ENCODE measurements around the gene NECAP2.

DNA sequence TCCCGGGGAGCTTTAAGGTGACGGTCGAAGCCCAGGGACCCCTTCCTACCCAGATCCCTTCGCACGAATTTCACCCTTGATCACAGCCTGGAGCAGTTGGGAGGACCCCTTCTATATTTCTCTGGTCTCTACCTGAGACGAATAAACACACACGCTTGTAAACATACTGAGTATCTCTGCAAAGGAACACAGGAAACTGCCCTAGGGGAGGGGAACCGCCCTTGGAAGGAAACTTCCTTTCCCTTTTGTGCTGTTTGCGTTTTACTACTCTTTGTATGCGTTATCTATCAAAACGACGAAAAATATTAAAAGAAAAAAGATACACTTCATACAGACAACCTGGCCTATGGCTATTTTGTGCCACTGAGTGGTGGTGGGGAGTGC lies 750 bp downstream of the NECAP2 start:
- TF ChIP-seq, protein P1, sequence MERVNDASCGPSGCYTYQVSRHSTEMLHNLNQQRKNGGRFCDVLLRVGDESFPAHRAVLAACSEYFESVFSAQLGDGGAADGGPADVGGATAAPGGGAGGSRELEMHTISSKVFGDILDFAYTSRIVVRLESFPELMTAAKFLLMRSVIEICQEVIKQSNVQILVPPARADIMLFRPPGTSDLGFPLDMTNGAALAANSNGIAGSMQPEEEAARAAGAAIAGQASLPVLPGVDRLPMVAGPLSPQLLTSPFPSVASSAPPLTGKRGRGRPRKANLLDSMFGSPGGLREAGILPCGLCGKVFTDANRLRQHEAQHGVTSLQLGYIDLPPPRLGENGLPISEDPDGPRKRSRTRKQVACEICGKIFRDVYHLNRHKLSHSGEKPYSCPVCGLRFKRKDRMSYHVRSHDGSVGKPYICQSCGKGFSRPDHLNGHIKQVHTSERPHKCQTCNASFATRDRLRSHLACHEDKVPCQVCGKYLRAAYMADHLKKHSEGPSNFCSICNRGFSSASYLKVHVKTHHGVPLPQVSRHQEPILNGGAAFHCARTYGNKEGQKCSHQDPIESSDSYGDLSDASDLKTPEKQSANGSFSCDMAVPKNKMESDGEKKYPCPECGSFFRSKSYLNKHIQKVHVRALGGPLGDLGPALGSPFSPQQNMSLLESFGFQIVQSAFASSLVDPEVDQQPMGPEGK (CRISPR knock-in tag; IDR thresholded peaks at IDR 0.05; ENCODE audit: borderline replicate concordance): no peak
- no peak for TF ChIP-seq ZNF70 (CRISPR knock-in tag; IDR thresholded peaks at IDR 0.05)

Measured in SK-N-SH treated with all-trans-retinoic acid at 6 μM for 48 hours (cell line).